NT2/D1 (cell line): ENCODE data around the gene TMEM233.

Source experiments
- SUZ12 ChIP-seq: IDR thresholded peaks from 2 replicates; pipeline ENCODE4 v1.6.1; 2011; ENCODE audit not compliant: insufficient read length, insufficient read depth; ENCODE audit errors: extremely low read depth
- YY1 ChIP-seq: IDR thresholded peaks from 2 replicates; pipeline ENCODE4 v1.6.1; 2011; ENCODE audit not compliant: insufficient read length, insufficient read depth
- ZNF274 ChIP-seq: IDR thresholded peaks from 2 replicates; pipeline ENCODE4 v1.6.1; 2011; ENCODE audit warnings: mild to moderate bottlenecking, low read depth, low read length

DNA sequence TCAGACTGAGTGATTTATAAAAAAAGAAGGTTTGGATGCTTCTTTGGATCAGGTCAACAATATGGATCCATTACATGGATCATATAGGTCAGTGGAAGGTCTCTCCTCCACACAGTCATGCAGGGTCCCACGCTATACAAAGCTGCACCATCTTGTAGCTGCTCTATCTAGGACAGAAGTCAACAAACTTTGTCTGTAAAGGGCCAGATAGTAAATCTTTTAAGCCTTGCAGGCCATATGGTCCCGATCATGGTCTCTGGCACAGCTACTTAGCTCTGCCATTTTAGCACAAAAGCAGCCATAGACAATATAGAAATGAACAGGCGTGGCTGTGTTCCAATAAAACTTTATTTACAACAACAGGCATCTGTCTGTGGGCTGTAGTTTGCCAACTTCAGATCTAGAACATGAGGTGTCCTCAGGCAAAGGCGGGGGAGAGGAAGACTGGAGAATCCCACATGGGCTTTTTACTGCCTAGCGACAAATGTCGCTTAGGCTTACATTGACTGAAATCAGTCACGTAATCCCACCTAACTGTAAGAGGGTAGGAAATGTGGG is 36.7 kb downstream of the TMEM233 start:
- TF ChIP-seq YY1 (no peak), ZNF274 (no peak), SUZ12 (no peak)
